ENCODE results near the gene CASP9.
"Not testable (repeated sequence)": the region's sequence is repeated elsewhere in the genome, so short reads cannot be mapped to it uniquely, and the experiment has no call there.

The CASP9 gene

GRCh38 chr1:15501208-15502032 lies 22.6 kb downstream of the CASP9 start:
- DNase-seq (ENCODE audit: low read depth in 2 of 2, low spot score in 1 of 2), result no peak

GRCh38 chr1:15500184-15501178 lies 23.5 kb downstream of the CASP9 start:
- no peak for DNase-seq (ENCODE audit: low read depth in 2 of 2, low spot score in 1 of 2)

GRCh38 chr1:15493869-15494390 lies 30.1 kb downstream of the CASP9 start:
- no peak for DNase-seq (ENCODE audit: low read depth in 2 of 2, low spot score in 1 of 2)

- no peak for DNase-seq (ENCODE audit: low read depth in 2 of 2, low spot score in 1 of 2)
These were observed 31.4 kb downstream of the CASP9 start for GRCh38 chr1:15492596-15492995.

- not testable (repeated sequence) for DNase-seq (ENCODE audit: low read depth in 2 of 2, low spot score in 1 of 2)
These were observed 33.0 kb downstream of the CASP9 start for GRCh38 chr1:15491010-15491409.

GRCh38 chr1:15489052-15489736 lies 34.8 kb downstream of the CASP9 start:
- DNase-seq (ENCODE audit: low read depth in 2 of 2, low spot score in 1 of 2), result no peak

- no peak for DNase-seq (ENCODE audit: low read depth in 2 of 2, low spot score in 1 of 2)
These were observed 35.6 kb downstream of the CASP9 start for GRCh38 chr1:15488371-15488770.

GRCh38 chr1:15486844-15487610 lies 37.0 kb downstream of the CASP9 start:
- not testable (repeated sequence) for DNase-seq (ENCODE audit: low read depth in 2 of 2, low spot score in 1 of 2)

GRCh38 chr1:15485636-15486035 lies 38.4 kb downstream of the CASP9 start:
- DNase-seq (ENCODE audit: low read depth in 2 of 2, low spot score in 1 of 2), result no peak

GRCh38 chr1:15484443-15484842 lies 39.6 kb downstream of the CASP9 start:
- not testable (repeated sequence) for DNase-seq (ENCODE audit: low read depth in 2 of 2, low spot score in 1 of 2)

GRCh38 chr1:15483971-15484370 lies 40.0 kb downstream of the CASP9 start:
- no peak for DNase-seq (ENCODE audit: low read depth in 2 of 2, low spot score in 1 of 2)

GRCh38 chr1:15482983-15483543 lies 41.0 kb downstream of the CASP9 start:
- DNase-seq (ENCODE audit: low read depth in 2 of 2, low spot score in 1 of 2), result not testable (repeated sequence)

- DNase-seq (ENCODE audit: low read depth in 2 of 2, low spot score in 1 of 2), result not testable (repeated sequence)
These were observed 41.6 kb downstream of the CASP9 start for GRCh38 chr1:15482455-15482854.

GRCh38 chr1:15479654-15480347 lies 44.2 kb downstream of the CASP9 start:
- DNase-seq (ENCODE audit: low read depth in 2 of 2, low spot score in 1 of 2), result no peak

- DNase-seq (ENCODE audit: low read depth in 2 of 2, low spot score in 1 of 2), result no peak
These were observed 46.3 kb downstream of the CASP9 start for GRCh38 chr1:15477646-15478212.

- no peak for DNase-seq (ENCODE audit: low read depth in 2 of 2, low spot score in 1 of 2)
These were observed 47.1 kb downstream of the CASP9 start for GRCh38 chr1:15476927-15477326.

- no peak for DNase-seq (ENCODE audit: low read depth in 2 of 2, low spot score in 1 of 2)
These were observed 48.2 kb downstream of the CASP9 start, which contains the start of gene CELA2B for GRCh38 chr1:15475752-15476314. Gene CELA2B, plus strand, starts transcription at chr1:15476104. Its CDS starts 22 bp downstream, at chr1:15476126.

GRCh38 chr1:15472587-15472986 lies 51.4 kb downstream of the CASP9 start:
- no peak for DNase-seq (ENCODE audit: low read depth in 2 of 2, low spot score in 1 of 2)
